Endothelial cell (in vitro differentiated cells): ENCODE data around the gene SLC39A13. TPM values are rescaled to one million over a fixed set of nuclear protein-coding genes. Genes with fewer than 3 reads are reported as not detected.
A peak's percentile ranks its signal among the peaks of the same experiment; 100 is the strongest.

ENCODE experiments used
- DNase-seq: peaks from one replicate; pipeline ENCODE4 v3.0.0; 2021; ENCODE audit warnings: low spot score
- H3K27ac Mint-ChIP-seq: one replicate; pipeline ENCODE4 v1.8.0; 2021; ENCODE audit warnings: mixed read lengths, inconsistent platforms; ENCODE audit not compliant: unreplicated experiment
- H3K27me3 Mint-ChIP-seq: one replicate; pipeline ENCODE4 v1.8.0; 2021; ENCODE audit warnings: mild to moderate bottlenecking, moderate library complexity, mixed read lengths, inconsistent platforms; ENCODE audit not compliant: unreplicated experiment
- H3K36me3 Mint-ChIP-seq: one replicate; pipeline ENCODE4 v1.8.0; 2021; ENCODE audit warnings: mild to moderate bottlenecking, low read depth, mixed read lengths, inconsistent platforms; ENCODE audit not compliant: unreplicated experiment
- H3K4me1 Mint-ChIP-seq: one replicate; pipeline ENCODE4 v1.8.0; 2021; ENCODE audit warnings: mild to moderate bottlenecking, mixed read lengths, inconsistent platforms; ENCODE audit not compliant: unreplicated experiment
- H3K4me3 Mint-ChIP-seq: one replicate; pipeline ENCODE4 v1.8.0; 2021; ENCODE audit warnings: mild to moderate bottlenecking, mixed read lengths, inconsistent platforms; ENCODE audit not compliant: unreplicated experiment
- H3K9me3 Mint-ChIP-seq: one replicate; pipeline ENCODE4 v1.8.0; 2021; ENCODE audit warnings: mixed read lengths, inconsistent platforms; ENCODE audit not compliant: unreplicated experiment
- CTCF ChIP-seq: fragments of 200-600 bp; sonication (generic); IDR thresholded peaks from one replicate; pipeline ENCODE4 v1.5.0; 2021; ENCODE audit warnings: antibody characterized with exemption; ENCODE audit not compliant: unreplicated experiment
- total RNA-seq: library from RNA; stranded (reverse); fragmentation: NEBNext Ultra II Directional; extraction: Animal tissue kit (Norgen Biotek cat#: 25700); gene quantifications from one replicate; pipeline ENCODE4 v1.2.1, GENCODE V29; 2021; ENCODE audit not compliant: unreplicated experiment

SLC39A13 gene
- total RNA-seq, 1 donor from 2014 or later = 40.9 TPM

GRCh38 chr11:47395223-47396048, 13.0 kb upstream of the SLC39A13 start:
- Mint-ChIP-seq H3K4me1 (peaks cover 29% of the 10 kb centered on the region), H3K27me3 (peaks cover 5% of the 10 kb centered on the region), H3K4me3 (no peak overlapping the region), H3K27ac (peak overlapping the region; percentile 83), H3K9me3 (no peaks in the 10 kb centered on the region), H3K36me3 (no peaks in the 10 kb centered on the region)
- no peak for DNase-seq
- TF ChIP-seq CTCF = no peak

- H3K4me3 Mint-ChIP-seq = no peak overlapping the region
- H3K36me3 Mint-ChIP-seq = no peaks in the 10 kb centered on the region
- no peak overlapping the region for H3K27ac Mint-ChIP-seq
- H3K4me1 Mint-ChIP-seq = peaks cover 32% of the 10 kb centered on the region
- DNase-seq = no peak
- no peak for TF ChIP-seq CTCF
- H3K27me3 Mint-ChIP-seq = peaks cover 4% of the 10 kb centered on the region
- H3K9me3 Mint-ChIP-seq = no peaks in the 10 kb centered on the region
These were observed 12.4 kb upstream of the SLC39A13 start for GRCh38 chr11:47396049-47396320.

- Mint-ChIP-seq H3K27ac (no peak overlapping the region), H3K4me1 (peaks cover 32% of the 10 kb centered on the region), H3K9me3 (no peaks in the 10 kb centered on the region), H3K36me3 (no peaks in the 10 kb centered on the region), H3K4me3 (no peak overlapping the region), H3K27me3 (peaks cover 4% of the 10 kb centered on the region)
- no peak for DNase-seq
- no peak for TF ChIP-seq CTCF
These were observed 10.4 kb upstream of the SLC39A13 start for GRCh38 chr11:47398011-47398410.

- Mint-ChIP-seq H3K27ac (no peak overlapping the region), H3K4me3 (no peak overlapping the region), H3K27me3 (peaks cover 4% of the 10 kb centered on the region), H3K9me3 (no peaks in the 10 kb centered on the region), H3K36me3 (no peaks in the 10 kb centered on the region), H3K4me1 (peaks cover 29% of the 10 kb centered on the region)
- no peak for TF ChIP-seq CTCF
- no peak for DNase-seq
These were observed 9.8 kb upstream of the SLC39A13 start for GRCh38 chr11:47398551-47398950.

GRCh38 chr11:47399860-47400767, 8.3 kb upstream of the SLC39A13 start:
- Mint-ChIP-seq H3K27ac (no peak overlapping the region), H3K27me3 (peaks cover 2% of the 10 kb centered on the region), H3K36me3 (no peaks in the 10 kb centered on the region), H3K4me1 (peaks cover 20% of the 10 kb centered on the region), H3K4me3 (peak overlapping the region; percentile 80), H3K9me3 (no peaks in the 10 kb centered on the region)
- no peak for TF ChIP-seq CTCF
- no peak for DNase-seq
